ENCODE data around the gene OR4C13.
"Not testable (repeated sequence)": the region's sequence is repeated elsewhere in the genome, so short reads cannot be mapped to it uniquely, and the experiment has no call there.

OR4C13 gene

DNA sequence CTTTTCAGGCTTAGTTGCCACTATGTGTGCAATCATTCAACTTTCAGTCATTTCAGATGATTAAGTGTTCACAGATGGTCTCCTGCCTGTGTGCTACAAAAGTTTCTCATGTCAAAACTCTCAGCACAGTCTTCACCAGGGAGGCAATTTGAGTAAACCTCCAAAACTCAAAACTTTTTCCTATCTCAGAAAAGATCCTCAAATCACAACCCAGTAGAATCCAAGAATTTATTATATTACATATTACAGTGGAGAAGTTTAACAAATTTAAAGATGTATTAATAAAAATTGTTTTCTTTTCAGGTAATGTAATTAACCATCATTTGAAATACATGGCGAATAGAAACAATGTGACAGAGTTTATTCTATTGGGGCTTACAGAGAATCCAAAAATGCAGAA, at the start of gene OR4C13:
TSS of gene OR4C13 (plus strand) at position 301 of the 400 bp plus-strand sequence. CDS start at position 333, 32 bp downstream.
- no peak for DNase-seq

DNA sequence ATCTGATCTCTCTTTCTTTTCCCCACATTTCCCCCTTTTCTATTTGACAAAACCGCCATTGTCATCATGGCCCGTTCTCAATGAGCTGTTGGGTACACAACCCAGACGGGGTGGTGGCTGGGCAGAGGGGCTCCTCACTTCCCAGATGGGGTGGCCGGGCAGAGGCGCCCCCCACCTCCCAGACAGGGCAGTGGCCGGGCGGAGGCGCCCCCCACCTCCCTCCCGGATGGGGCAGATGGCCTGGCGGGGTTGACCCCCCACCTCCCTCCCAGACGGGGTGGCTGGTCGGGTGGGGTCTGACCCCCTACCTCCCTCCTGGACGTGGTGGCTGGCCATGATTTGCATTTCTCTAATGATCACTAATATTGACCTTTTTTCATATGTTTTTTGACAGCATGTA, 40.7 kb upstream of the OR4C13 start:
- not testable (repeated sequence) for DNase-seq

DNA sequence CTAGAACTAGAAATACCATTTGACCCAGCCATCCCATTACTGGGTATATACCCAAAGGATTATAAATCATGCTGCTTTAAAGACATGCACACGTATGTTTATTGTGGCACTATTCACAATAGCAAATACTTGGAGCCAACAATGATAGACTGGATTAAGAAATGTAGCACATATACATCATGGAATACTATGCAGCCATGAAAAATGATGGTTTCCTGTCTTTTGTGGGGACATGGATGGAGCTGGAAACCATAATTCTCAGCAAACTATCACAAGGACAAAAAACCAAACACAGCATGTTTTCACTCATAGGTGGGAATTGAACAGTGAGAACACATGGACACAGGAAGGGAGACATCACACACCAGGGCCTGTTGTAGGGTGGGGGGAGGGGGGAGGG, 3.5 kb upstream of the OR4C13 start:
- DNase-seq, result not testable (repeated sequence)

DNA sequence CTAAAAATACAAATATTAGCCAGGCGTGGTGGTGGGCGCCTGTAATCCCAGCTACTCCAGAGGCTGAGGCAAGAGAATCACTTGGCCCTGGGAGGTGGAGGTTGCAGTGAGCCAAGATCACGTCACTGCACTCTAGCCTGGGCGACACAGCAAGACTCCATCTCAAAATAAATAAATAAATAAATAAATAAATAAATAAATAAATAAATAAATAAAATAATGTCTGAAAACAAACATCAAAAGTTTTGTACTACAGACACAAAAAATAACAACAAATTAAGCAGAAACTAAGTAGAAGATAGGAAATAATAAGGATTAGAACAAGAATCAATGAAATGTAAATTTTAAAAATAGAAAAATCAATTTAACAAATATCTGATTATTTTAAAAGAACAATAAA, 21.2 kb downstream of the OR4C13 start:
- DNase-seq, result not testable (repeated sequence)

DNA sequence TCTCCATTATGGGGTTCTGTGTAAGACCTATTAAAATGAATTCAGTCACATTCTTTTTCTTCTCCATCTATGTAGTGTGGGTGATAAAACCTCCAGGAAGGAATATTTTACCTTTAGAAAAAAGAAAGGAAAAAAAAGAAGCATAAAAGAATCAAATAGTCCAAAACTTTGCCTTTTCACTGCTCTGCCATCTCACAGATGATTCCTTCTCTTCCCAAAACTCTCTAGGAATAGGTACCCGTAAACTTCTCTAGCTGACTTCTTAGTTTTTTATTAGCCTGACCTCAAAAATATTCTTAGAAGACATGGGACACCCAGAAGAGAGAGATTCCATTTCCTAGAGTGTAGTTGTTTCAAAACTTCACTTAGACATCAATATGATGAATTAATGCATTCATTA, 30.2 kb downstream of the OR4C13 start, which contains the start of gene OR4C12:
TSS of gene OR4C12 (minus strand) at position 101 of the 400 bp plus-strand sequence. CDS start at position 67, 34 bp downstream.
- DNase-seq, result not testable (repeated sequence)

DNA sequence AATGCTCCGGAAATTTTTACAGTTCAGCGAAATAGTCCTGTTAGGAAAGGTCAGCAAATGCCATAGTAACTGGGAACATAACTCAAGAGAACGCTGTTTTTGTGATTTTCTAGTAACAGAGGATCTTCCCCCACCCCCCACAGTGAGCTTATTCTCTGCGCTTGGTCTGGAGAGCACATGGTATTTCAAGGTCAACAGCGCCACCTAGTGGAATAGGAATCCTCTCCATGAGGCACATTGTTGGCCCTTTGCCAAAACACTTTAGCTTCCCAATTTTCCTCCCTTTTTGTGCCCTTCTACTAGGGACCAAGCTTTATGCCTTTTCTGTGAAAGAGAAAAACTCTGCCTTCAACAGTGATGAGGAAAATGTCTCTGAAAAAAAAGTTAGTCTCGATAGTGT, 43.4 kb downstream of the OR4C13 start:
- DNase-seq, result peak; percentile 18 to 42
